MM.1S (cell line): ENCODE data around the gene ADAMTSL1.

ENCODE experiments used
- EZH2 ChIP-seq: fragments of 300-600 bp; sonication (generic); optimal IDR thresholded peaks from 2 replicates; pipeline ENCODE3; 2017; ENCODE audit warnings: low read depth, mild to moderate bottlenecking, antibody characterized with exemption, low read length, mixed read lengths
- EZH2phosphoT487 ChIP-seq: fragments of 300-600 bp; sonication (generic); IDR thresholded peaks from 2 replicates; pipeline ENCODE4 v1.6.1; 2018; ENCODE audit warnings: antibody characterized with exemption, low read length
- TF ChIP-seq, protein P1 (sequence below): fragments of 300-600 bp; sonication (generic); IDR thresholded peaks from 2 replicates; pipeline ENCODE4 v1.5.1; 2016; ENCODE audit warnings: antibody characterized with exemption, low read length, mixed read lengths

DNA sequence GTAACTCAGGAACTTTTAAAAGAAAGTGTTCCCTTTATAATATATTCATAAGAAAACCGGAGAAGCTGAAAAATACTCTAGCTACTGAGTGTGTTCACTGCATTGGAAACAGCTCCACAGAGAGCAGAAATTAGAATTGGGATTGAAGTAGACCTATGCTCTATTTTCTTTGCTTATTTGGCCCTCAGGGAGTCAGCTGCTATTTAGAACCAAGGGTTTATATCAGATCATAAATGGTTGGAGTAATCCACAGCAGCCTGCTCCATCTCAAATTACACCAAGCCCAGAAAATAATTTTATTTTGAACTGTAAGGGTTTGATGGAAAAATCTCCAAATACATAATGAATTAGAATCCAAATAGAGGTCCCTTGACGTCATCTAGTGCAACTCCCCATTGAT lies 202.6 kb downstream of the ADAMTSL1 start:
- TF ChIP-seq, protein P1, sequence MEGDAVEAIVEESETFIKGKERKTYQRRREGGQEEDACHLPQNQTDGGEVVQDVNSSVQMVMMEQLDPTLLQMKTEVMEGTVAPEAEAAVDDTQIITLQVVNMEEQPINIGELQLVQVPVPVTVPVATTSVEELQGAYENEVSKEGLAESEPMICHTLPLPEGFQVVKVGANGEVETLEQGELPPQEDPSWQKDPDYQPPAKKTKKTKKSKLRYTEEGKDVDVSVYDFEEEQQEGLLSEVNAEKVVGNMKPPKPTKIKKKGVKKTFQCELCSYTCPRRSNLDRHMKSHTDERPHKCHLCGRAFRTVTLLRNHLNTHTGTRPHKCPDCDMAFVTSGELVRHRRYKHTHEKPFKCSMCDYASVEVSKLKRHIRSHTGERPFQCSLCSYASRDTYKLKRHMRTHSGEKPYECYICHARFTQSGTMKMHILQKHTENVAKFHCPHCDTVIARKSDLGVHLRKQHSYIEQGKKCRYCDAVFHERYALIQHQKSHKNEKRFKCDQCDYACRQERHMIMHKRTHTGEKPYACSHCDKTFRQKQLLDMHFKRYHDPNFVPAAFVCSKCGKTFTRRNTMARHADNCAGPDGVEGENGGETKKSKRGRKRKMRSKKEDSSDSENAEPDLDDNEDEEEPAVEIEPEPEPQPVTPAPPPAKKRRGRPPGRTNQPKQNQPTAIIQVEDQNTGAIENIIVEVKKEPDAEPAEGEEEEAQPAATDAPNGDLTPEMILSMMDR, result no peak
- TF ChIP-seq EZH2 (no peak), EZH2phosphoT487 (no peak)
